HepG2 (cell line): Measurements from ENCODE around the gene LOXL4. TPM values are rescaled to one million over a fixed set of nuclear protein-coding genes. Genes with fewer than 3 reads are reported as not detected.

ENCODE experiments used
- ARNT ChIP-seq: fragments of 450-650 bp; IDR thresholded peaks from 2 replicates; pipeline ENCODE4 v1.6.1; 2017
- BHLHE40 ChIP-seq: IDR thresholded peaks from 2 replicates; pipeline ENCODE4 v1.6.1; 2011; ENCODE audit warnings: low read length, improper control_type of control experiment
- E2F5 ChIP-seq: sonication (generic); formaldehyde crosslinking; conservative IDR thresholded peaks from 2 replicates; pipeline ENCODE4 v1.4.0; 2020; ENCODE audit warnings: missing genetic modification reagents
- ERF ChIP-seq: IDR thresholded peaks from 2 replicates; pipeline ENCODE4 v1.6.1; 2018; ENCODE audit warnings: missing biosample characterization, missing genetic modification reagents
- FOXM1 ChIP-seq: sonication (generic); formaldehyde crosslinking; IDR thresholded peaks from 2 replicates; pipeline ENCODE4 v1.5.0; 2020; ENCODE audit warnings: missing genetic modification reagents
- FOXP1 ChIP-seq, 2 experiments: fragments of 450-650 bp in 1 of 2; IDR thresholded peaks; 2 replicates each; pipeline ENCODE4 v1.6.1; 2017 to 2018; ENCODE audit warnings: antibody characterized with exemption in 1 of 2
- GATAD2A ChIP-seq: IDR thresholded peaks from 2 replicates; pipeline ENCODE4 v1.6.1; 2016
- HIVEP1 ChIP-seq: sonication (generic); formaldehyde crosslinking; IDR thresholded peaks from 2 replicates; pipeline ENCODE4 v1.4.0; 2020; ENCODE audit warnings: mild to moderate bottlenecking, missing genetic modification reagents
- MYNN ChIP-seq: sonication (generic); formaldehyde crosslinking; IDR thresholded peaks from 2 replicates; pipeline ENCODE4 v1.4.0; 2020; ENCODE audit warnings: mild to moderate bottlenecking, low read depth, missing genetic modification reagents
- NFKBIZ ChIP-seq: IDR thresholded peaks from 2 replicates; pipeline ENCODE4 v1.6.1; 2018; ENCODE audit warnings: missing genetic modification reagents, missing compliant biosample characterization
- PRPF4 ChIP-seq: fragments of 200-400 bp; formaldehyde crosslinking; IDR thresholded peaks from 2 replicates; pipeline ENCODE4 v1.6.1; 2016; ENCODE audit warnings: low read length, low read depth; ENCODE audit not compliant: poor library complexity, severe bottlenecking
- RARA ChIP-seq: IDR thresholded peaks from 2 replicates; pipeline ENCODE4 v1.6.1; 2016; ENCODE audit warnings: missing genetic modification reagents, missing compliant biosample characterization
- RELA ChIP-seq: sonication (generic); formaldehyde crosslinking; IDR thresholded peaks from 2 replicates; pipeline ENCODE4 v1.4.0; 2020; ENCODE audit warnings: missing genetic modification reagents
- SALL2 ChIP-seq: sonication (generic); formaldehyde crosslinking; IDR thresholded peaks from 2 replicates; pipeline ENCODE4 v1.8.1; 2023; ENCODE audit warnings: mild to moderate bottlenecking, missing genetic modification reagents, inconsistent platforms
- SAP130 ChIP-seq: IDR thresholded peaks from 2 replicates; pipeline ENCODE4 v1.6.1; 2016; ENCODE audit warnings: low read depth
- SOX5 ChIP-seq: IDR thresholded peaks from 2 replicates; pipeline ENCODE4 v1.6.1; 2016; ENCODE audit warnings: borderline replicate concordance
- SOX6 ChIP-seq, 2 experiments: fragments of 450-650 bp in 1 of 2; sonication (generic) in 1 of 2; formaldehyde crosslinking in 1 of 2; IDR thresholded peaks; 2 replicates each; pipeline versions ENCODE4 v1.4.0 to v1.6.1; 2017 to 2020; ENCODE audit warnings: antibody characterized with exemption in 1 of 2, mild to moderate bottlenecking in 1 of 2, missing genetic modification reagents in 1 of 2
- SPEN ChIP-seq: sonication (generic); formaldehyde crosslinking; IDR thresholded peaks from 2 replicates; pipeline ENCODE4 v1.5.1; 2020; ENCODE audit warnings: low read depth, mild to moderate bottlenecking, missing genetic modification reagents
- SRSF4 ChIP-seq: fragments of 200-400 bp; formaldehyde crosslinking; IDR thresholded peaks from one replicate; pipeline ENCODE4 v1.6.1; 2018; ENCODE audit warnings: mild to moderate bottlenecking, low read depth, low read length, moderate library complexity; ENCODE audit not compliant: poor library complexity, severe bottlenecking
- ZBTB38 ChIP-seq: sonication (generic); formaldehyde crosslinking; IDR thresholded peaks from 2 replicates; pipeline ENCODE4 v1.5.1; 2020; ENCODE audit warnings: mild to moderate bottlenecking, missing genetic modification reagents
- ZMYM2 ChIP-seq: sonication (generic); formaldehyde crosslinking; IDR thresholded peaks from 2 replicates; pipeline ENCODE4 v1.8.0; 2022; ENCODE audit warnings: mild to moderate bottlenecking, missing genetic modification reagents
- ZNF20 ChIP-seq: sonication (generic); formaldehyde crosslinking; IDR thresholded peaks from 2 replicates; pipeline ENCODE4 v1.4.0; 2020; ENCODE audit warnings: mild to moderate bottlenecking, moderate library complexity, missing genetic modification reagents
- ZNF264 ChIP-seq: sonication (generic); formaldehyde crosslinking; IDR thresholded peaks from 2 replicates; pipeline ENCODE4 v1.4.0; 2020; ENCODE audit warnings: missing genetic modification reagents
- ZNF275 ChIP-seq: sonication (generic); formaldehyde crosslinking; IDR thresholded peaks from 2 replicates; pipeline ENCODE4 v1.8.0; 2022; ENCODE audit warnings: missing genetic modification reagents, mild to moderate bottlenecking, inconsistent platforms, borderline replicate concordance
- ZNF292 ChIP-seq: sonication (generic); formaldehyde crosslinking; IDR thresholded peaks from 2 replicates; pipeline ENCODE4 v1.8.1; 2022; ENCODE audit warnings: mild to moderate bottlenecking, low read depth, missing genetic modification reagents, borderline replicate concordance
- ZNF296 ChIP-seq: sonication (generic); formaldehyde crosslinking; conservative IDR thresholded peaks from 2 replicates; pipeline ENCODE4 v1.5.0; 2020; ENCODE audit warnings: mild to moderate bottlenecking, missing genetic modification reagents
- ZNF331 ChIP-seq: sonication (generic); formaldehyde crosslinking; IDR thresholded peaks from 2 replicates; pipeline ENCODE4 v1.4.0; 2020; ENCODE audit warnings: missing genetic modification reagents
- ZNF549 ChIP-seq: sonication (generic); formaldehyde crosslinking; IDR thresholded peaks from 2 replicates; pipeline ENCODE4 v1.5.0; 2020; ENCODE audit warnings: missing genetic modification reagents
- ZNF557 ChIP-seq: sonication (generic); formaldehyde crosslinking; IDR thresholded peaks from 2 replicates; pipeline ENCODE4 v1.4.0; 2020; ENCODE audit warnings: missing genetic modification reagents
- ZNF619 ChIP-seq: sonication (generic); formaldehyde crosslinking; IDR thresholded peaks from 2 replicates; pipeline ENCODE4 v1.4.0; 2020; ENCODE audit warnings: mild to moderate bottlenecking, missing genetic modification reagents
- ZNF672 ChIP-seq: sonication (generic); formaldehyde crosslinking; IDR thresholded peaks from 2 replicates; pipeline ENCODE4 v1.8.1; 2022; ENCODE audit warnings: missing genetic modification reagents
- ZNF841 ChIP-seq: sonication (generic); formaldehyde crosslinking; IDR thresholded peaks from 2 replicates; pipeline ENCODE4 v1.8.1; 2023; ENCODE audit warnings: missing genetic modification reagents, borderline replicate concordance
- ZSCAN22 ChIP-seq: sonication (generic); formaldehyde crosslinking; IDR thresholded peaks from 2 replicates; pipeline ENCODE4 v1.4.0; 2020; ENCODE audit warnings: mild to moderate bottlenecking, missing genetic modification reagents
- polyA plus RNA-seq, 8 experiments: library from polyadenylated mRNA; depleted of rRNA in 3 of 8; stranded (reverse) in 7 of 8; unstranded in 1 of 8; fragments of >200 nt; fragmentation: Illumina TruSeq in 4 of 8; extraction: Trizol in 4 of 8; gene quantifications; 2 replicates each; pipeline versions ENCODE4 v1.2.1 to v1.2.3, GENCODE V29; 2011 to 2016; ENCODE audit warnings: low read depth in 4 of 8, missing spikeins in 1 of 8, mixed read lengths in 1 of 8; ENCODE audit not compliant: insufficient read depth in 1 of 8
- total RNA-seq, 5 experiments: library from RNA; depleted of rRNA; stranded (reverse); fragments of >200 nt; fragmentation: Illumina TruSeq; extraction: Trizol; gene quantifications; 2 replicates each; pipeline ENCODE4 v1.2.3, GENCODE V29; 2016; ENCODE audit warnings: low read depth in 1 of 5

Gene LOXL4
- total and polyA plus RNA-seq, 2 of the 13 experiments (the other 11 are each of a cell fraction or from before 2014, with no cell fraction given) = 8.8 to 21.1 TPM

GRCh38 chr10:98260350-98260749 is 7.6 kb downstream of the LOXL4 start (continued):
- TF ChIP-seq E2F5 (CRISPR knock-in tag) (no peak), ZNF292 (no peak), ZNF619 (CRISPR knock-in tag) (no peak), FOXM1 (CRISPR knock-in tag) (no peak), SAP130 (CRISPR knock-in tag) (peak; percentile 31; the same call in 1 of the 2 replicates), ZNF557 (CRISPR knock-in tag) (no peak), ZNF275 (CRISPR knock-in tag) (no peak), RARA (CRISPR knock-in tag) (peak; percentile 35), ZNF264 (CRISPR knock-in tag) (no peak), ZBTB38 (no peak), SRSF4 (no peak), RELA (no peak), SOX6 (IDR thresholded peaks at IDR 0.05) (no peak), SOX6 (CRISPR knock-in tag; IDR thresholded peaks at IDR 0.05) (0 out of 2 replicates have a peak, but pooled peaks have one; percentile 31), NFKBIZ (CRISPR knock-in tag) (no peak), SALL2 (CRISPR knock-in tag) (no peak), ZNF20 (CRISPR knock-in tag) (no peak), HIVEP1 (CRISPR knock-in tag) (no peak), ZNF841 (CRISPR knock-in tag) (no peak), SPEN (CRISPR knock-in tag) (no peak), PRPF4 (no peak), FOXP1 (IDR thresholded peaks at IDR 0.05) (no peak), FOXP1 (CRISPR knock-in tag; IDR thresholded peaks at IDR 0.05) (peak; percentile 39; the same call in 1 of the 2 replicates), ARNT (no peak), ERF (no peak), ZNF331 (CRISPR knock-in tag) (no peak), GATAD2A (CRISPR knock-in tag) (no peak), ZNF549 (CRISPR knock-in tag) (no peak), ZNF672 (CRISPR knock-in tag) (no peak), SOX5 (CRISPR knock-in tag) (no peak), BHLHE40 (no peak), ZMYM2 (CRISPR knock-in tag) (no peak), MYNN (CRISPR knock-in tag) (no peak), ZSCAN22 (CRISPR knock-in tag) (no peak), ZNF296 (CRISPR knock-in tag) (no peak)
